Measurements from ENCODE around the gene APOC1.
"Not testable (repeated sequence)": the region's sequence is repeated elsewhere in the genome, so short reads cannot be mapped to it uniquely, and the experiment has no call there.

APOC1 gene

DNA sequence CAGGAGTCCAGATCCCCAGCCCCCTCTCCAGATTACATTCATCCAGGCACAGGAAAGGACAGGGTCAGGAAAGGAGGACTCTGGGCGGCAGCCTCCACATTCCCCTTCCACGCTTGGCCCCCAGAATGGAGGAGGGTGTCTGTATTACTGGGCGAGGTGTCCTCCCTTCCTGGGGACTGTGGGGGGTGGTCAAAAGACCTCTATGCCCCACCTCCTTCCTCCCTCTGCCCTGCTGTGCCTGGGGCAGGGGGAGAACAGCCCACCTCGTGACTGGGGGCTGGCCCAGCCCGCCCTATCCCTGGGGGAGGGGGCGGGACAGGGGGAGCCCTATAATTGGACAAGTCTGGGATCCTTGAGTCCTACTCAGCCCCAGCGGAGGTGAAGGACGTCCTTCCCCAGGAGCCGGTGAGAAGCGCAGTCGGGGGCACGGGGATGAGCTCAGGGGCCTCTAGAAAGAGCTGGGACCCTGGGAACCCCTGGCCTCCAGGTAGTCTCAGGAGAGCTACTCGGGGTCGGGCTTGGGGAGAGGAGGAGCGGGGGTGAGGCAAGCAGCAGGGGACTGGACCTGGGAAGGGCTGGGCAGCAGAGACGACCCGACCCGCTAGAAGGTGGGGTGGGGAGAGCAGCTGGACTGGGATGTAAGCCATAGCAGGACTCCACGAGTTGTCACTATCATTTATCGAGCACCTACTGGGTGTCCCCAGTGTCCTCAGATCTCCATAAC lies 8.8 kb upstream of the APOC1 start, which contains the start of gene APOE:
APOE (plus strand) TSS at position 360 of the 724 bp plus-strand sequence. CDS start 829 bp downstream, outside the sequence.
- DNase-seq (ENCODE audit: extremely low spot score) = no peak
- TF ChIP-seq CTBP1 (IDR thresholded peaks at IDR 0.05; ENCODE audit: borderline replicate concordance) (no peak), FOXM1 (IDR thresholded peaks at IDR 0.05; ENCODE audit: borderline replicate concordance) (no peak), SUZ12 (IDR thresholded peaks at IDR 0.05) (no peak), ARNT (IDR thresholded peaks at IDR 0.05) (no peak), ZNF384 (IDR thresholded peaks at IDR 0.05) (no peak), HDGF (IDR thresholded peaks at IDR 0.05; ENCODE audit: borderline replicate concordance) (no peak), SP1 (IDR thresholded peaks at IDR 0.05) (no peak), L3MBTL2 (conservative IDR thresholded peaks at IDR 0.05) (no peak), ELF4 (IDR thresholded peaks at IDR 0.05) (no peak), FOXA1 (IDR thresholded peaks at IDR 0.05) (no peak), TARDBP (IDR thresholded peaks at IDR 0.05) (no peak), NFRKB (IDR thresholded peaks at IDR 0.05) (no peak), BHLHE40 (IDR thresholded peaks at IDR 0.05; ENCODE audit: borderline replicate concordance) (no peak), LEF1 (IDR thresholded peaks at IDR 0.05; ENCODE audit: borderline replicate concordance) (no peak)
- TF ChIP-seq, protein P1, sequence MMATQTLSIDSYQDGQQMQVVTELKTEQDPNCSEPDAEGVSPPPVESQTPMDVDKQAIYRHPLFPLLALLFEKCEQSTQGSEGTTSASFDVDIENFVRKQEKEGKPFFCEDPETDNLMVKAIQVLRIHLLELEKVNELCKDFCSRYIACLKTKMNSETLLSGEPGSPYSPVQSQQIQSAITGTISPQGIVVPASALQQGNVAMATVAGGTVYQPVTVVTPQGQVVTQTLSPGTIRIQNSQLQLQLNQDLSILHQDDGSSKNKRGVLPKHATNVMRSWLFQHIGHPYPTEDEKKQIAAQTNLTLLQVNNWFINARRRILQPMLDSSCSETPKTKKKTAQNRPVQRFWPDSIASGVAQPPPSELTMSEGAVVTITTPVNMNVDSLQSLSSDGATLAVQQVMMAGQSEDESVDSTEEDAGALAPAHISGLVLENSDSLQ (IDR thresholded peaks at IDR 0.05) = no peak
- ChIA-PET POLR2A (interaction anchor here (0.9 to 1.9 kb wide), 4 partner anchors 9 to 49 kb away, joined by 3 to 12 read pairs (median 4); partner anchors contain the start of genes APOC1, CLPTM1 and TOMM40), CTCF (interaction anchor here (0.7 to 1.4 kb wide), 4 partner anchors 15 to 49 kb away, joined by 3 to 4 read pairs (median 4); partner anchors contain the start of genes CLPTM1 and TOMM40)

DNA sequence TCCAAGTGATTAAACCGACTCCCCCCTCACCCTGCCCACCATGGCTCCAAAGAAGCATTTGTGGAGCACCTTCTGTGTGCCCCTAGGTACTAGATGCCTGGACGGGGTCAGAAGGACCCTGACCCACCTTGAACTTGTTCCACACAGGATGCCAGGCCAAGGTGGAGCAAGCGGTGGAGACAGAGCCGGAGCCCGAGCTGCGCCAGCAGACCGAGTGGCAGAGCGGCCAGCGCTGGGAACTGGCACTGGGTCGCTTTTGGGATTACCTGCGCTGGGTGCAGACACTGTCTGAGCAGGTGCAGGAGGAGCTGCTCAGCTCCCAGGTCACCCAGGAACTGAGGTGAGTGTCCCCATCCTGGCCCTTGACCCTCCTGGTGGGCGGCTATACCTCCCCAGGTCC lies 6.8 kb upstream of the APOC1 start:
- DNase-seq (ENCODE audit: extremely low spot score) = no peak
- TF ChIP-seq CTBP1 (IDR thresholded peaks at IDR 0.05; ENCODE audit: borderline replicate concordance) = no peak
- no peak for TF ChIP-seq FOXK2 (IDR thresholded peaks at IDR 0.05)
- no peak for TF ChIP-seq L3MBTL2 (conservative IDR thresholded peaks at IDR 0.05)
- TF ChIP-seq ARNT (IDR thresholded peaks at IDR 0.05) = no peak
- no peak for TF ChIP-seq HDGF (IDR thresholded peaks at IDR 0.05; ENCODE audit: borderline replicate concordance)
- TF ChIP-seq SUZ12 (IDR thresholded peaks at IDR 0.05) = no peak
- ChIA-PET CTCF (no interaction called here), POLR2A (interaction anchor here (0.7 kb wide), 1 partner anchor 47 kb away, joined by 3 read pairs; the partner anchor contains the start of gene CLPTM1)

DNA sequence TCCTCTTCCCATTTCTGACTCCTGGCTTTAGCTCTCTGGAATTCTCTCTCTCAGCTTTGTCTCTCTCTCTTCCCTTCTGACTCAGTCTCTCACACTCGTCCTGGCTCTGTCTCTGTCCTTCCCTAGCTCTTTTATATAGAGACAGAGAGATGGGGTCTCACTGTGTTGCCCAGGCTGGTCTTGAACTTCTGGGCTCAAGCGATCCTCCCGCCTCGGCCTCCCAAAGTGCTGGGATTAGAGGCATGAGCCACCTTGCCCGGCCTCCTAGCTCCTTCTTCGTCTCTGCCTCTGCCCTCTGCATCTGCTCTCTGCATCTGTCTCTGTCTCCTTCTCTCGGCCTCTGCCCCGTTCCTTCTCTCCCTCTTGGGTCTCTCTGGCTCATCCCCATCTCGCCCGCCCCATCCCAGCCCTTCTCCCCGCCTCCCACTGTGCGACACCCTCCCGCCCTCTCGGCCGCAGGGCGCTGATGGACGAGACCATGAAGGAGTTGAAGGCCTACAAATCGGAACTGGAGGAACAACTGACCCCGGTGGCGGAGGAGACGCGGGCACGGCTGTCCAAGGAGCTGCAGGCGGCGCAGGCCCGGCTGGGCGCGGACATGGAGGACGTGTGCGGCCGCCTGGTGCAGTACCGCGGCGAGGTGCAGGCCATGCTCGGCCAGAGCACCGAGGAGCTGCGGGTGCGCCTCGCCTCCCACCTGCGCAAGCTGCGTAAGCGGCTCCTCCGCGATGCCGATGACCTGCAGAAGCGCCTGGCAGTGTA lies 6.2 kb upstream of the APOC1 start:
- ChIA-PET POLR2A (interaction anchor here (0.6 to 1.6 kb wide), 3 partner anchors 18 to 47 kb away, joined by 3 read pairs; partner anchors contain the start of gene CLPTM1), CTCF (no interaction called here)
- TF ChIP-seq ARNT (IDR thresholded peaks at IDR 0.05) (no peak), SUZ12 (IDR thresholded peaks at IDR 0.05) (no peak), LEF1 (IDR thresholded peaks at IDR 0.05; ENCODE audit: borderline replicate concordance) (no peak), ZNF384 (IDR thresholded peaks at IDR 0.05) (no peak), FOXA1 (IDR thresholded peaks at IDR 0.05) (no peak), TARDBP (IDR thresholded peaks at IDR 0.05) (no peak), L3MBTL2 (conservative IDR thresholded peaks at IDR 0.05) (no peak), FOXK2 (IDR thresholded peaks at IDR 0.05) (no peak), FOXM1 (IDR thresholded peaks at IDR 0.05; ENCODE audit: borderline replicate concordance) (no peak), ELF4 (IDR thresholded peaks at IDR 0.05) (no peak)
- TF ChIP-seq, protein P1 (IDR thresholded peaks at IDR 0.05) = no peak
- DNase-seq (ENCODE audit: extremely low spot score) = no peak

DNA sequence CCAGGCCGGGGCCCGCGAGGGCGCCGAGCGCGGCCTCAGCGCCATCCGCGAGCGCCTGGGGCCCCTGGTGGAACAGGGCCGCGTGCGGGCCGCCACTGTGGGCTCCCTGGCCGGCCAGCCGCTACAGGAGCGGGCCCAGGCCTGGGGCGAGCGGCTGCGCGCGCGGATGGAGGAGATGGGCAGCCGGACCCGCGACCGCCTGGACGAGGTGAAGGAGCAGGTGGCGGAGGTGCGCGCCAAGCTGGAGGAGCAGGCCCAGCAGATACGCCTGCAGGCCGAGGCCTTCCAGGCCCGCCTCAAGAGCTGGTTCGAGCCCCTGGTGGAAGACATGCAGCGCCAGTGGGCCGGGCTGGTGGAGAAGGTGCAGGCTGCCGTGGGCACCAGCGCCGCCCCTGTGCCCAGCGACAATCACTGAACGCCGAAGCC lies 5.6 kb upstream of the APOC1 start:
- POLR2A ChIA-PET = interaction anchor here (0.6 to 1.6 kb wide), 2 partner anchors 19 to 41 kb away, joined by 3 read pairs; no protein-coding TSS in a partner anchor
- CTCF ChIA-PET = no interaction called here

DNA sequence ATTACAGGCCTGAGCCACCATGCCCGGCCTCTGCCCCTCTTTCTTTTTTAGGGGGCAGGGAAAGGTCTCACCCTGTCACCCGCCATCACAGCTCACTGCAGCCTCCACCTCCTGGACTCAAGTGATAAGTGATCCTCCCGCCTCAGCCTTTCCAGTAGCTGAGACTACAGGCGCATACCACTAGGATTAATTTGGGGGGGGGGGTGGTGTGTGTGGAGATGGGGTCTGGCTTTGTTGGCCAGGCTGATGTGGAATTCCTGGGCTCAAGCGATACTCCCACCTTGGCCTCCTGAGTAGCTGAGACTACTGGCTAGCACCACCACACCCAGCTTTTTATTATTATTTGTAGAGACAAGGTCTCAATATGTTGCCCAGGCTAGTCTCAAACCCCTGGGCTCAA lies 4.6 kb upstream of the APOC1 start:
- TF ChIP-seq BHLHE40 (IDR thresholded peaks at IDR 0.05; ENCODE audit: borderline replicate concordance) (no peak), FOXM1 (IDR thresholded peaks at IDR 0.05; ENCODE audit: borderline replicate concordance) (no peak), NFRKB (IDR thresholded peaks at IDR 0.05) (no peak), CTBP1 (IDR thresholded peaks at IDR 0.05; ENCODE audit: borderline replicate concordance) (no peak), HDGF (IDR thresholded peaks at IDR 0.05; ENCODE audit: borderline replicate concordance) (no peak), TARDBP (IDR thresholded peaks at IDR 0.05) (no peak), FOXK2 (IDR thresholded peaks at IDR 0.05) (no peak), LEF1 (IDR thresholded peaks at IDR 0.05; ENCODE audit: borderline replicate concordance) (no peak), SP1 (IDR thresholded peaks at IDR 0.05) (no peak), ELF4 (IDR thresholded peaks at IDR 0.05) (no peak), L3MBTL2 (conservative IDR thresholded peaks at IDR 0.05) (no peak), SUZ12 (IDR thresholded peaks at IDR 0.05) (no peak), ZNF384 (IDR thresholded peaks at IDR 0.05) (no peak), FOXA1 (IDR thresholded peaks at IDR 0.05) (no peak), ARNT (IDR thresholded peaks at IDR 0.05) (no peak)
- TF ChIP-seq, protein P1 (IDR thresholded peaks at IDR 0.05) = no peak
- ChIA-PET POLR2A (interaction anchor here (1.0 to 2.9 kb wide), 3 partner anchors 40 to 48 kb away, joined by 3 to 17 read pairs (median 3); partner anchors contain the start of gene CLPTM1), CTCF (no interaction called here)
- no peak for DNase-seq (ENCODE audit: extremely low spot score)

More for the DNA sequence above, 5.6 kb upstream of the APOC1 start:
- no peak for DNase-seq (ENCODE audit: extremely low spot score)
- TF ChIP-seq FOXA1 (IDR thresholded peaks at IDR 0.05) (no peak), ZNF384 (IDR thresholded peaks at IDR 0.05) (no peak), CTBP1 (IDR thresholded peaks at IDR 0.05; ENCODE audit: borderline replicate concordance) (no peak), LEF1 (IDR thresholded peaks at IDR 0.05; ENCODE audit: borderline replicate concordance) (no peak), L3MBTL2 (conservative IDR thresholded peaks at IDR 0.05) (no peak), HDGF (IDR thresholded peaks at IDR 0.05; ENCODE audit: borderline replicate concordance) (no peak), FOXM1 (IDR thresholded peaks at IDR 0.05; ENCODE audit: borderline replicate concordance) (no peak), ARNT (IDR thresholded peaks at IDR 0.05) (no peak), SP1 (IDR thresholded peaks at IDR 0.05) (no peak), NFRKB (IDR thresholded peaks at IDR 0.05) (no peak)
- TF ChIP-seq, protein P1 (IDR thresholded peaks at IDR 0.05) = no peak

DNA sequence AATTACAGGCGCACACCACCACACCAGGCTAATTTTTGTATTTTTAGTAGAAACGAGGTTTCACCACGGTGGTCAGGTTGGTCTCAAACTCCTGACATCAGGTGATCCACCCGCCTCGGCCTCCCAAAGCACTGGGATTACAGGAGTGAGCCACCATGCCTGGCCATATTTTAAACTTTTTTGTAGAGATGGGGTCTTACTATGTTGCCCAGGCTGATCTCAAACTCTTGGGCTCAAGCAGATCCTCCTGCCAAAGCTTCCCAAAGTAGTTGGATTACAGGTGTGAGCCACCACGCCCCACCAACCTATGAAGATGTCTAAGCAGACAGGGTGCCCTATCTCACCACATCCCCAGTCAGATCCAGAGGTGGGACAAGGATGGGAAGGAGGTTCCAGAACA lies 2.5 kb upstream of the APOC1 start:
- POLR2A ChIA-PET = interaction anchor here (1.0 to 2.9 kb wide), 3 partner anchors 11 to 43 kb away, joined by 3 to 17 read pairs (median 4); partner anchors contain the start of genes APOC2 and CLPTM1
- CTCF ChIA-PET = not testable (repeated sequence)

More for the DNA sequence above, 2.5 kb upstream of the APOC1 start:
- DNase-seq (ENCODE audit: extremely low spot score) = not testable (repeated sequence)

Measured in HEK293T (cell line).